ENCODE results near the gene SLC26A8.

- TF ChIP-seq, protein P1, sequence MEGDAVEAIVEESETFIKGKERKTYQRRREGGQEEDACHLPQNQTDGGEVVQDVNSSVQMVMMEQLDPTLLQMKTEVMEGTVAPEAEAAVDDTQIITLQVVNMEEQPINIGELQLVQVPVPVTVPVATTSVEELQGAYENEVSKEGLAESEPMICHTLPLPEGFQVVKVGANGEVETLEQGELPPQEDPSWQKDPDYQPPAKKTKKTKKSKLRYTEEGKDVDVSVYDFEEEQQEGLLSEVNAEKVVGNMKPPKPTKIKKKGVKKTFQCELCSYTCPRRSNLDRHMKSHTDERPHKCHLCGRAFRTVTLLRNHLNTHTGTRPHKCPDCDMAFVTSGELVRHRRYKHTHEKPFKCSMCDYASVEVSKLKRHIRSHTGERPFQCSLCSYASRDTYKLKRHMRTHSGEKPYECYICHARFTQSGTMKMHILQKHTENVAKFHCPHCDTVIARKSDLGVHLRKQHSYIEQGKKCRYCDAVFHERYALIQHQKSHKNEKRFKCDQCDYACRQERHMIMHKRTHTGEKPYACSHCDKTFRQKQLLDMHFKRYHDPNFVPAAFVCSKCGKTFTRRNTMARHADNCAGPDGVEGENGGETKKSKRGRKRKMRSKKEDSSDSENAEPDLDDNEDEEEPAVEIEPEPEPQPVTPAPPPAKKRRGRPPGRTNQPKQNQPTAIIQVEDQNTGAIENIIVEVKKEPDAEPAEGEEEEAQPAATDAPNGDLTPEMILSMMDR (IDR thresholded peaks at IDR 0.05), result no peak
- TF ChIP-seq POLR2A (IDR thresholded peaks at IDR 0.05) (no peak), POLR2AphosphoS5 (IDR thresholded peaks at IDR 0.05) (no peak)
Measured at GRCh38 chr6:35968821-35969220, 55.6 kb downstream of the SLC26A8 start.

Data from prostate gland (tissue), 2 donors.